Activated naive CD4-positive, alpha-beta T cell treated with anti-CD3 and anti-CD28 coated beads for 36 hours (primary cell): Measurements from ENCODE around the gene SH3GL1. TPM values are rescaled to one million over a fixed set of nuclear protein-coding genes. Genes with fewer than 3 reads are reported as not detected.
"Not testable (repeated sequence)": the region's sequence is repeated elsewhere in the genome, so short reads cannot be mapped to it uniquely, and the experiment has no call there.

Experiments
- CTCF ChIA-PET: fragments of 350-600 bp; sonication (Branson Sonifier 250); formaldehyde crosslinking; loops from one replicate; lab custom pipeline; 2021; ENCODE audit warnings: antibody characterized with exemption; lab: Charles Lee
- DNase-seq: peaks from one replicate; pipeline ENCODE4 v3.0.0-alpha.2; 2020
- H3K27ac Mint-ChIP-seq: one replicate; pipeline ENCODE4 v1.8.0; 2021; ENCODE audit warnings: mild to moderate bottlenecking, mixed read lengths
- H3K27me3 Mint-ChIP-seq: one replicate; pipeline ENCODE4 v1.8.0; 2021; ENCODE audit warnings: low read depth, mixed read lengths
- H3K36me3 Mint-ChIP-seq: one replicate; pipeline ENCODE4 v1.8.0; 2021; ENCODE audit warnings: low read depth, mixed read lengths
- H3K4me1 Mint-ChIP-seq: one replicate; pipeline ENCODE4 v1.8.0; 2021; ENCODE audit warnings: low read depth, mixed read lengths
- H3K4me3 Mint-ChIP-seq: one replicate; pipeline ENCODE4 v1.8.0; 2021; ENCODE audit warnings: mild to moderate bottlenecking, moderate library complexity, mixed read lengths
- H3K9me3 Mint-ChIP-seq: one replicate; pipeline ENCODE4 v1.8.0; 2021; ENCODE audit warnings: mixed read lengths
- intact Hi-C: fragments of 100-400 bp; cut with micrococcal nuclease; formaldehyde crosslinking; loops from one replicate; pipeline ENCODE4 v1.15.1; 2023
- total RNA-seq, 2 experiments: library from RNA; stranded (reverse); gene quantifications; one replicate each; pipeline ENCODE4 v1.2.3, GENCODE V29; 2021

The SH3GL1 gene
- total RNA-seq, 2 experiments from 2014 or later: 31.7 to 32.1 TPM

DNA sequence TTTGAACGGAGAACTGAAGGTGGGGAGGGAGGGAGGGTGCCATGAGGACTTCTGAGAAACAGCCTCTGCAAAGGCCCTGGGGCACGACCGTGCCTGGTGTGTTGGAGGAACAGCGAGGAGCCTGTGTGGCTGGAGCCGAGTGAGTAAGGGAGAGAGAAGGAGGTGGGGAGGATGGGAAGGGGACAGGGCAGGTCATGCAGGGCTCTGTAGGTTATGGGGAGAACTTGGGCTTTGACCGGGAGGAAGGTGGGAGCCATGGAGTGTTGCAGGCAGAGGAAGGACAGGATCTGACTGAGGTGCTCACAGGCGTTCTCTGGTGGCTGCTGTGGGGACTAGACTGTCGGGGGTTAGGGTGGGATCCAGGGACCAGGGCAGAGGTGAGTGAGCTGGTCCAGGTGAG lies 50.2 kb downstream of the SH3GL1 start:
- Mint-ChIP-seq H3K27me3 (no peaks in the 10 kb centered on the region), H3K9me3 (no peaks in the 10 kb centered on the region), H3K4me1 (peaks cover 5% of the 10 kb centered on the region), H3K4me3 (no peak overlapping the region), H3K27ac (peak overlapping the region; percentile 31), H3K36me3 (peaks cover 6% of the 10 kb centered on the region)
- intact Hi-C loops: no loop called here
- CTCF ChIA-PET: interaction anchor here (1.4 kb wide), 1 partner anchor 30 kb away, joined by 4 read pairs; no protein-coding TSS in a partner anchor
- DNase-seq: no peak

DNA sequence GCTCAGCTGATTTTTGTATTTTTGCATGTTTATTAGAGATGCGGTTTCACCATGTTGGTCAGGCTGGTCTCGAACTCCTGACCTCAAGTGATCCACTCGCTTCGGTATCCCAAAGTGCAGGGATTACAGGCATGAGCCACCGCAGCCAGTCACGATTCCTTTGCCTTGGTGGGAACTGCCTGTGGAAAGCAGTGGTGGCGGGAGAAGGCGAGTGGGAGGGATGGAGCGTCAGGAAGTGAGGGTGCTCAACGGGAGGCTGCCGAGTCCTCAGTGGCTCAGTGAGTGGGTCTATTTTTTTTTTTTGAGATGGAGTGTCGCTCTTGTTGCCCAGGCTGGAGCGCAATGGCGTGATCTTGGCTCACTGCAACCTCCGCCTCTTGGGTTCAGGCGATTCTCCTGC lies 51.1 kb downstream of the SH3GL1 start:
- H3K9me3 Mint-ChIP-seq, H3K4me3 Mint-ChIP-seq, intact Hi-C loops, H3K27me3 Mint-ChIP-seq, H3K27ac Mint-ChIP-seq, H3K36me3 Mint-ChIP-seq, DNase-seq, H3K4me1 Mint-ChIP-seq: not testable (repeated sequence)
- CTCF ChIA-PET: interaction anchor here (1.7 kb wide), 1 partner anchor 11 kb away, joined by 5 read pairs; no protein-coding TSS in a partner anchor

DNA sequence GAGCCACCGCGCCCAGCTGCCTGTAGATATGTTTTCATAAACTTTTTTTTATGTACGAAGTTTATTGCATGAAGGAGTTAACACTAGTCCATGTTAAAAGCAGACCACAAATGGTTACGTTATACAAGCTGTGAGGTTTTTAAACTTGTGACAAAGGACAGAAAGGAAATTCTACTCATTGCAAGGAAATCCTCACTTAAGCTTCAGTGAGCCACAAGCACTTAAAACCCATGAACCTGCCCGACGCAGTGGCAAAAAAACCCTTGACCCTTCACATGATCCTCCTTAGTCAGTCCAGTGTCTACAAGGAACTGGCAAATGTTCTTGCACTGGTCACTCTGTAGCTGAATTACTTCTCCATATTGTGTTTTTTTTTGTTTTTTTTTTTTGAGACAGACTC lies 52.8 kb downstream of the SH3GL1 start:
- peaks cover 6% of the 10 kb centered on the region for H3K36me3 Mint-ChIP-seq
- H3K27ac Mint-ChIP-seq: no peak overlapping the region
- intact Hi-C loops: no loop called here

DNA sequence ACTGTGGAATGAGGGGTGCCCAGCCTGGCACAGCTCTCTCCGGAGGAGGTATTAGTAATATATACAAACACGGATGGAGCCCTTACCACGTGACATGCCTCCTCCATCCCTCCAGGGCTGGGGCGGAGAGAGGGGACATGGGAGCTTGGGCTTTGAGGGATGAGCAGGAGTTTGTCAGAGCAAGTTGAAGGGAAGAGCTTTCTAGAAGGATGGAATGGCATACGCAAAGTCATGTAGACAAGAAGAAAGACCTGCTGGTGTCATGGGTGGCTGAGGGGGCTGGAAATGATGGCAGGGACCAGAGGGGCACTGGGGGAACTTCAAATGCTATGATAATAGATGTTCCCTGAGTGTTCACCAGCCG lies 54.3 kb downstream of the SH3GL1 start:
- H3K4me3 Mint-ChIP-seq: no peak overlapping the region
- CTCF ChIA-PET: interaction anchor here (0.6 kb wide), 1 partner anchor 28 kb away, joined by 5 read pairs; no protein-coding TSS in a partner anchor
- intact Hi-C loops: no loop called here

More for the DNA sequence above, 52.8 kb downstream of the SH3GL1 start:
- Mint-ChIP-seq H3K9me3 (no peaks in the 10 kb centered on the region), H3K27me3 (no peaks in the 10 kb centered on the region), H3K4me3 (no peak overlapping the region), H3K4me1 (peaks cover 11% of the 10 kb centered on the region)
- CTCF ChIA-PET: interaction anchor here (1.3 to 1.7 kb wide), 2 partner anchors 10 to 72 kb away, joined by 3 to 5 read pairs; no protein-coding TSS in a partner anchor
- no peak for DNase-seq

DNA sequence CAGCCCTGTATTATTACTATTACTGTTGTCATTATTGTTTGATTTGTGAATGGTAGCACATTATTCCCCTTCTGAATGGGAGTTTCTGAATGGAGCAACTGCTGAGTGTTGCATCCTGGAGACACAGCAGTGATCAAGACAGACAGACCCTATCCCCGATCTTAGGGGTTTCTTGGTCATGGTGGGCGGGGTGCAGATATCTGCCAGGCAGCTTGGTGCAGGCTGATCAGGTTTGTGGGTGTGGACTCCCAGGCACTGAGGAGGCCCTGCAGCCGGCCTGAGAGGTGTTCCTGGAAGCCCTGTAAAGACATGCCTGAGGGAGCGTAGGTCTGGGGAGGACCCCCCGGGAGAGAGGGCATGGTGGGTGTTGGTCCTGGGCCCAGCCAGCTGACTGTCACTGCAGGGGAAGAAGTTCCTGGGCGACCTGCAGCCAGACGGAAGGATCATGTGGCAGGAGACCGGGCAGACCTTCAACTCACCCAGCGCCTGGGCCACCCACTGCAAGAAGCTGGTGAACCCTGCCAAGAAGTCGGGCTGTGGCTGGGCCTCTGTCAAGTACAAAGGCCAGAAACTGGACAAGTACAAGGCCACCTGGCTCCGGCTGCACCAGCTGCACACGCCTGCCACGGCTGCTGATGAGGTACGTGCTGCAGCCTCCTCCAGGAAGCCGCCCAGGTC lies 54.9 kb downstream of the SH3GL1 start:
- intact Hi-C loops: no loop called here
- Mint-ChIP-seq H3K4me3 (peak overlapping the region; percentile 11), H3K9me3 (no peaks in the 10 kb centered on the region), H3K4me1 (peaks cover 12% of the 10 kb centered on the region), H3K27me3 (no peaks in the 10 kb centered on the region), H3K36me3 (peaks cover 6% of the 10 kb centered on the region), H3K27ac (no peak overlapping the region)
- CTCF ChIA-PET: interaction anchor here (0.6 kb wide), 2 partner anchors 29 to 80 kb away, joined by 4 to 5 read pairs; no protein-coding TSS in a partner anchor
- no peak for DNase-seq

More for the DNA sequence above, 54.3 kb downstream of the SH3GL1 start:
- Mint-ChIP-seq H3K27me3 (no peaks in the 10 kb centered on the region), H3K4me1 (peaks cover 14% of the 10 kb centered on the region), H3K27ac (no peak overlapping the region), H3K36me3 (peaks cover 6% of the 10 kb centered on the region), H3K9me3 (no peaks in the 10 kb centered on the region)
- no peak for DNase-seq

DNA sequence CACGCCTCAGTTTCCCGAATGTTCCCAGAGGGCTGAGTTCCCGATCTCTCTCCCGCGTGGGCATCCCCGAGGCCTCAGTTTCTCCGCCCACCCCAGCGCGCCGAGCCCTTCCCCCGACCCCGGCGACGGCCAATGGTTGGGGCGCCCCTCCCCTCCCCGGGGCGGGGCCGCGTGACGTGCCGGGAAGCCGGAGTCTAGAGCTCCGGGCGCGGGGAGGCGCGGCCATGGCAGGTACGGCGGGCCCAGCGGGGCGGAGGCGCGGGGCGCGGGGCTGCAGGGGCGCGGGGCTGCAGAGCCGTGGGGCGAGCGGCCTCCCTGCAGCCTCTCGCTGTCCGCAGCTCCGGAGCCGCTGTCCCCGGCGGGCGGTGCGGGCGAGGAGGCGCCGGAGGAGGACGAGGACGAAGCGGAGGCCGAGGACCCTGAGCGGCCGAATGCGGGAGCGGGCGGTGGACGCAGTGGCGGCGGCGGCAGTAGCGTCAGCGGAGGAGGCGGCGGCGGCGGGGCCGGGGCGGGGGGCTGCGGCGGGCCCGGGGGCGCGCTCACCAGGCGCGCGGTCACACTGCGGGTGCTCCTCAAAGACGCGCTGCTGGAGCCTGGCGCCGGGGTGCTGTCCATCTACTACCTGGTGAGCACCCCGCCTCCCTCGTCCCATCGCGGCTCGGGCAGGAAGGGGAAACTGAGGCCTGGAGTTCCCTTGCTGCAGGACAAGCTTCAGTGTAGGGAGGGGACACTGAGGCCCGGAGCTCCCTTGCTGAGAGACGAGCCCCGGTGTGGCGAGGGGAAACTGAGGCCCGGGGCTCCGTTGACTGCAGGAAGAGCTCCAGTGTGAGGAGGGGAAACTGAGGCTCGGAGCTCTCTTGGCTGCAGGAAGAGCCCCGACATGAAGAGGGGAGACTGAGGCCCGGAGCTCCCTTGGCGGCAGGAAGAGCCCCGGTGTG lies 56.7 kb downstream of the SH3GL1 start, which contains the start of gene MPND:
MPND (plus strand) TSS at position 193 of the 938 bp plus-strand sequence; CDS start at position 225, 32 bp downstream.
- DNase-seq: peak; percentile 93
- H3K27me3 Mint-ChIP-seq: no peaks in the 10 kb centered on the region
- intact Hi-C loops: loop anchor here (1.0 to 5.0 kb wide), 5 partner anchors 57 to 581 kb away; partner anchors contain the start of genes FEM1A, HDGFL2, MRPL54 and SH3GL1
- H3K36me3 Mint-ChIP-seq: peaks cover 6% of the 10 kb centered on the region
- CTCF ChIA-PET: interaction anchor here (0.9 to 2.8 kb wide), 12 partner anchors 9 to 111 kb away, joined by 3 to 30 read pairs (median 4); partner anchors contain the start of genes SH3GL1 and YJU2
- H3K4me3 Mint-ChIP-seq: peak within 1 kb of the TSS; percentile 94
- H3K27ac Mint-ChIP-seq: peak within 1 kb of the TSS; percentile 94
- no peaks in the 10 kb centered on the region for H3K9me3 Mint-ChIP-seq
- peaks cover 20% of the 10 kb centered on the region for H3K4me1 Mint-ChIP-seq

DNA sequence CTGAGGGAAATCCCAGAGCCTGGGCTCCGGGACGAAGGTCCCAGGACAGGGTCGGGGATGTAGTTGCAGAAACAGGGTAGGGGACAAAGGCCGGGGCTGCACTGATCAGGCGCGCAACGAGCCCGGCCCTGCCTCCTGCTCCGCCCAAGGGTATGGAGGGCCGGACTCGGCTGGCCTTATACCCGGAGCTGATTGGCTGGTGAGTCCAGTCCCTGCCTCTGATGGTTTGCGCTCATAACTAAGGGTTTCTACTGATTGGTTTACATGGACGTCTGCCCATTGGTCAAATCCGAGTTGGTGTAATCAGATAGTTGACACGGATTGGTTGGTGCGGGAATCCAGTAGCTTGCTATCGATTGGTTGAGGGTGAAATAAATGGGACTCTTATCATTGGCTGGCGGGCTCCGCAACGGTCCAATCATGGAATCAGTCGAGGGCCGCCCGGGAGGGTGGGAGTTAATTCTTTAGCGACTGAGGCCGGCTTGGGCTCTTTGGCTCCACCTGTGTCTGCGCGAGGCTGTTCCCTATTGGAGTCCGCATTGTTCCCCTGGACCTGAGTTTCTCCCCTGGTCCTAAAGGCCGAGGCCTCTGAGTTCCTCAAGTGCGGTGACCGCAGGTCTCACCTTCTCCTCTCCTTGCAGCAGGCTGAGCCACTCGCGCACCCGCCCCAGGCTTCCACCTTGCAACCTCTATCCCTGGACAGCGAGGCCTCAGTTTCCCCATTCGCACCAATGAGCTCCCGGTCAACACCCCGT lies 57.6 kb downstream of the SH3GL1 start:
- CTCF ChIA-PET: interaction anchor here (0.7 to 2.8 kb wide), 11 partner anchors 10 to 110 kb away, joined by 3 to 30 read pairs (median 3); partner anchors contain the start of genes SH3GL1 and YJU2
- Mint-ChIP-seq H3K4me3 (peak overlapping the region; percentile 94), H3K4me1 (peaks cover 27% of the 10 kb centered on the region), H3K9me3 (no peaks in the 10 kb centered on the region), H3K36me3 (peaks cover 6% of the 10 kb centered on the region), H3K27me3 (no peaks in the 10 kb centered on the region), H3K27ac (peak overlapping the region; percentile 94)
- intact Hi-C loops: loop anchor here (1.0 to 5.0 kb wide), 9 partner anchors 14 to 580 kb away; partner anchors contain the start of genes FEM1A, HDGFL2, MRPL54 and SH3GL1
- DNase-seq: peak; percentile 97

DNA sequence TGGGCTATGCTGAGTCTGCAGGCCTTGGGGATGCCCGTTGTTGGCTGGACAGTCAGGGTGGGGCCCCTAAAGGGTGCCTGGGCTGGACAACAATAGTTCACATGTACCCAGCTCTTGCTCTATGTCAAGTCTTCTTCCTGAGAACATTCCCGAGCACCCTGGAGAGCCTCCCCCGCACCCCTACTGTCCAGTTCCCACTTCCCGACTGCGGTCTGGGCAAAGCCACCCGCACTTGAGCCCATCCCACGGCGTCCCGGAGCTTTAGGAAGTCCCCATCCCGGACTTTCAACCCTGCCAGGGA lies 58.1 kb downstream of the SH3GL1 start:
- peaks cover 4% of the 10 kb centered on the region for H3K36me3 Mint-ChIP-seq
- peaks cover 28% of the 10 kb centered on the region for H3K4me1 Mint-ChIP-seq
- DNase-seq: no peak
- peak overlapping the region; percentile 94 for H3K4me3 Mint-ChIP-seq
- intact Hi-C loops: loop anchor here (1.0 to 5.0 kb wide), 8 partner anchors 14 to 579 kb away; partner anchors contain the start of genes FEM1A, HDGFL2, MRPL54 and TMIGD2
- H3K27me3 Mint-ChIP-seq: no peaks in the 10 kb centered on the region
- peak overlapping the region; percentile 94 for H3K27ac Mint-ChIP-seq
- CTCF ChIA-PET: interaction anchor here (0.7 to 2.8 kb wide), 5 partner anchors 10 to 75 kb away, joined by 3 to 30 read pairs (median 7); no protein-coding TSS in a partner anchor
- H3K9me3 Mint-ChIP-seq: no peaks in the 10 kb centered on the region

DNA sequence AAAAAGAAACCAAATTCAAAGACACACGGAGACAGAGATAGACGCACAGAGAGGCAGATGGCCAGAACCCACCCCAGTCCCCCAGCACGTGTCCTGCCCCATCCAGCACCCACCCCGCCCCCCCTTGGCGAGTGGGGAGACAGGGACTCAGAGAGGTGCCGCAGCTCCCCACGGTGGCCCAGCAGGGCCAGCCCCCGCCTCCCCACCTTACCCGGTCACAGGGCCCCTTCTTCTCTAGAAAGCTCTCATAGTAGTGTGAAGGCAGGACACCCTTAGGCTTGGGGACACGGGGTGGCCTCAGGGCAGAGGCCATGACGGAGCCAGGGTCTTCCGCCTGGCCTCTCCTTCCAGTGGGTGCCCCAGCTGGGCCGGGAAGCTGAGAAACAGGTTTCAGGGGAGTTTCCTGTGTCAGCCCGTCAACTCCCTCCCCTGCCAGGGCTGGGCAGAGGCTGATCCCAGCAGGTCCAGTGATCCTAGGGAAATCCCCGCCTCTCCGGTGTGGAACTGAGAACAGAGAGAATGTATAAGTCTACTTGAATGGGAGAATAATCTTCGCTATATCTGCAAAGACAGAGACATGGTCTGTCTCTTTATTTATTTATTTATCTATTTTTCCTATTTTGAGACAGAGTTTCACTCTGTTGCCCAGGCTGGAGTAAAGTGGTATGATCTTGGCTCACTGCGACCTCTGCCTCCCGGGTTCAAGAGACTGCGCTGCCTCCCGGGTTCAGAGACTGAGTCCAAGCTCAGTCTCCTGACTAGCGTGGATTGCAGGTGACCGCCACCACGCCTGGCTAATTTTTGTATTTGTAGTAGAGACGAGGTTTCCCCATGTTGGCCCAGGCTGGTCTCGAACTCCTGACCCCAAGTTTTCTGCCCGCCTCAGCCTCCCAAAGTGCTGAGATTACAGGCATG lies 61.6 kb downstream of the SH3GL1 start, which contains the start of gene STAP2:
STAP2 (minus strand) TSS at position 387 of the 915 bp plus-strand sequence; CDS start at position 313, 74 bp downstream.
- H3K27ac Mint-ChIP-seq: peak within 1 kb of the TSS; percentile 87
- peaks cover 17% of the 10 kb centered on the region for H3K36me3 Mint-ChIP-seq
- no peaks in the 10 kb centered on the region for H3K27me3 Mint-ChIP-seq
- H3K4me1 Mint-ChIP-seq: peaks cover 18% of the 10 kb centered on the region
- H3K4me3 Mint-ChIP-seq: peak within 1 kb of the TSS; percentile 81
- intact Hi-C loops: loop anchor here (1.0 kb wide), 1 partner anchor 71 kb away; no protein-coding TSS in a partner anchor
- no peaks in the 10 kb centered on the region for H3K9me3 Mint-ChIP-seq
- peak; percentile 49 for DNase-seq
- CTCF ChIA-PET: interaction anchor here (0.6 to 2.9 kb wide), 6 partner anchors 10 to 72 kb away, joined by 3 to 14 read pairs (median 6); partner anchors contain the start of gene SH3GL1

DNA sequence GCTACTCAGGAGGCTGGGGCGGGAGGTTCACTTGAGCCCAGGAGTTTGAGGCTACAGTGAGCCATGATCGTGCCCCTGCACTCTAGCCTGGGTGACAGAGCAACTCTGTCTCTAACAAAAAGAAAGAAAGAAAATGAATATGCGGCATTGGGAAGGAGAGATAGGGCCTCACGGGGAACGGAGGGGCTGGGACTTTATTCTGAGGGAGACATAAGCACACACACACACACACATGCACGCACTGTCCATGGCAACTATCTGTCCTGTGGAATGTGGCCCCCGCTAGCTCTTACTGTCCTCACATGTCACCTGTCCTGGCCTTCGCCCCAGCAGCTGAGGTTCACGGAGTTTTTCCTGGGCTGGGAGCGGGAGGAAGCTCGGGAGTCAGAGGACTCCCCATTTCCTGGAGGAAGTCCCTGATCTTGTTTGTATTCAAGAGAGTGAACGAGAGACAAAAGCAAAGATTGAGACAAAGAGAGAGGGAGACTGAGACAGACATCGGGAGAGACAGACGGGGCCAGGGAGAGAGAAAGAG lies 62.4 kb downstream of the SH3GL1 start:
- H3K4me3 Mint-ChIP-seq: peak overlapping the region; percentile 81
- intact Hi-C loops: loop anchor here (1.0 kb wide), 1 partner anchor 71 kb away; no protein-coding TSS in a partner anchor

More for the DNA sequence above, 62.4 kb downstream of the SH3GL1 start:
- Mint-ChIP-seq H3K9me3 (no peaks in the 10 kb centered on the region), H3K4me1 (peaks cover 18% of the 10 kb centered on the region), H3K27me3 (no peaks in the 10 kb centered on the region), H3K27ac (peak overlapping the region; percentile 87), H3K36me3 (peaks cover 17% of the 10 kb centered on the region)
- CTCF ChIA-PET: interaction anchor here (0.6 to 2.9 kb wide), 5 partner anchors 10 to 71 kb away, joined by 3 to 14 read pairs (median 7); partner anchors contain the start of gene SH3GL1
- DNase-seq: no peak
